ENCODE results near the gene PRSS2.

The PRSS2 gene

GRCh38 chr7:142815134-142815533 lies 44.4 kb downstream of the PRSS2 start:
- Histone ChIP-seq H3K9ac (ENCODE audit: low read length) (no peak overlapping the region), H3K36me3 (replicated peaks; ENCODE audit: low read depth, low read length) (no peaks in the 10 kb centered on the region), H3K27me3 (ENCODE audit: low read depth, low read length) (no peaks in the 10 kb centered on the region; the same call in 1 of the 2 replicates), H3K4me3 (ENCODE audit: low read length) (no peak overlapping the region), H3K27ac (ENCODE audit: low read length) (no peak overlapping the region), H3K9me3 (ENCODE audit: insufficient read depth, low read length) (no peaks in the 10 kb centered on the region), H4K20me1 (ENCODE audit: insufficient read depth, low read length) (no peaks in the 10 kb centered on the region), H3K4me1 (ENCODE audit: low read length) (peaks cover 25% of the 10 kb centered on the region), H3K4me2 (ENCODE audit: low read length) (no peak overlapping the region), H2AFZ (ENCODE audit: low read depth, low read length) (no peak overlapping the region), H3K79me2 (ENCODE audit: low read length) (no peaks in the 10 kb centered on the region)
- TF ChIP-seq EZH2phosphoT487 (IDR thresholded peaks at IDR 0.05; ENCODE audit: low read depth) (no peak), CTCF (IDR thresholded peaks at IDR 0.05; ENCODE audit: low read depth, low read length) (no peak)

DNA sequence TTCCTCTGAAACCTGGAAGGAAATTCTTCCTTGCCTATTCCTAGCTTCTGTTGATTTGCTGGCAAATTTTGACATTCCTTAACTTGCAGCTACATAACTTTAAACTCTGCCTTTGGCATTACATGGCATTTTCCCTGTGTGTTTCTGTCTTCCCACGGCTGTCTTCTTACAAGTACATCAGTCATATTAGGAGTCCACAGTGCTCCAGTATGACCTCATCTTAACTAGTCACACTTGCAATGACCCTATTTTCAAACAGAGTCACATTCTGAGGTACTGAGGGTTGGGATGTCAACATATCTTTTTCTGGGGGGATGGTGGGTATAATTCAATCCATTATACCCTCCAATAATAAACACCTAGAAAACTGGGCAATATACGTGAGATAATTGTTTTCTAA lies 46.7 kb downstream of the PRSS2 start:
- Histone ChIP-seq H3K27me3 (ENCODE audit: low read depth, low read length) (no peaks in the 10 kb centered on the region; the same call in 1 of the 2 replicates), H3K4me3 (ENCODE audit: low read length) (no peak overlapping the region), H2AFZ (ENCODE audit: low read depth, low read length) (no peak overlapping the region), H3K27ac (ENCODE audit: low read length) (no peak overlapping the region), H3K4me1 (ENCODE audit: low read length) (peaks cover 5% of the 10 kb centered on the region), H3K36me3 (replicated peaks; ENCODE audit: low read depth, low read length) (no peaks in the 10 kb centered on the region), H3K9me3 (ENCODE audit: insufficient read depth, low read length) (no peaks in the 10 kb centered on the region), H3K4me2 (ENCODE audit: low read length) (no peak overlapping the region), H4K20me1 (ENCODE audit: insufficient read depth, low read length) (no peaks in the 10 kb centered on the region), H3K9ac (ENCODE audit: low read length) (no peak overlapping the region), H3K79me2 (ENCODE audit: low read length) (no peaks in the 10 kb centered on the region)
- no peak for TF ChIP-seq EZH2phosphoT487 (IDR thresholded peaks at IDR 0.05; ENCODE audit: low read depth)
- TF ChIP-seq CTCF (IDR thresholded peaks at IDR 0.05; ENCODE audit: low read depth, low read length) = no peak

GRCh38 chr7:142819530-142819929 lies 48.8 kb downstream of the PRSS2 start:
- TF ChIP-seq EZH2phosphoT487 (IDR thresholded peaks at IDR 0.05; ENCODE audit: low read depth) (no peak), CTCF (IDR thresholded peaks at IDR 0.05; ENCODE audit: low read depth, low read length) (no peak)
- Histone ChIP-seq H3K9ac (ENCODE audit: low read length) (no peak overlapping the region), H3K79me2 (ENCODE audit: low read length) (no peaks in the 10 kb centered on the region), H3K36me3 (replicated peaks; ENCODE audit: low read depth, low read length) (no peaks in the 10 kb centered on the region), H2AFZ (ENCODE audit: low read depth, low read length) (no peak overlapping the region), H3K4me1 (ENCODE audit: low read length) (no peaks in the 10 kb centered on the region), H3K4me3 (ENCODE audit: low read length) (no peak overlapping the region), H3K9me3 (ENCODE audit: insufficient read depth, low read length) (no peaks in the 10 kb centered on the region), H3K27me3 (ENCODE audit: low read depth, low read length) (no peaks in the 10 kb centered on the region; the same call in 1 of the 2 replicates), H3K4me2 (ENCODE audit: low read length) (no peak overlapping the region), H4K20me1 (ENCODE audit: insufficient read depth, low read length) (no peaks in the 10 kb centered on the region), H3K27ac (ENCODE audit: low read length) (no peak overlapping the region)

DNA sequence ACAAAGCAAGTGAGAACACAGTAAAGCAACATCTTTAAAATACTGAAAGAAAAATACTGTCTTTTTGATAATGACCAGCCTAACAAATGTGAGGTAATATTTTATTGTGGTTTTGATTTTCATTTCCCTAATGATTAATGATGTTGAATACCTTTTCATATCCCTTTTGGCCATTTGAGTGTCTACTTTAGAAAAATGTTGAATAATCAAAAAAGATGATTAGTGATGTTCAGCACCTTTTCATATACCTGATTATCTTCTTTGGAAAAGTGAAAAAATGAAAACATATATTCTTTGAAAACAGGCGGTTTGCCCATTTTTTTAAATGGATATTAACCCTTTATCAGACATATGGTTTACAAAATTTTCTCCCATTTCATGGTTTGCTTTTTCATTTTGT lies 51.9 kb downstream of the PRSS2 start:
- Histone ChIP-seq H3K9me3 (ENCODE audit: insufficient read depth, low read length) (no peaks in the 10 kb centered on the region), H3K4me3 (ENCODE audit: low read length) (no peak overlapping the region), H3K79me2 (ENCODE audit: low read length) (no peaks in the 10 kb centered on the region), H3K36me3 (replicated peaks; ENCODE audit: low read depth, low read length) (no peaks in the 10 kb centered on the region), H3K4me1 (ENCODE audit: low read length) (no peaks in the 10 kb centered on the region), H2AFZ (ENCODE audit: low read depth, low read length) (no peak overlapping the region), H3K9ac (ENCODE audit: low read length) (no peak overlapping the region), H3K27ac (ENCODE audit: low read length) (no peak overlapping the region), H3K27me3 (ENCODE audit: low read depth, low read length) (no peaks in the 10 kb centered on the region), H4K20me1 (ENCODE audit: insufficient read depth, low read length) (no peaks in the 10 kb centered on the region), H3K4me2 (ENCODE audit: low read length) (no peak overlapping the region)
- TF ChIP-seq EZH2phosphoT487 (IDR thresholded peaks at IDR 0.05; ENCODE audit: low read depth) (no peak), CTCF (IDR thresholded peaks at IDR 0.05; ENCODE audit: low read depth, low read length) (no peak)

Measured in OCI-LY3 (cell line).